ENCODE data around the gene SAE1.

The SAE1 gene

DNA sequence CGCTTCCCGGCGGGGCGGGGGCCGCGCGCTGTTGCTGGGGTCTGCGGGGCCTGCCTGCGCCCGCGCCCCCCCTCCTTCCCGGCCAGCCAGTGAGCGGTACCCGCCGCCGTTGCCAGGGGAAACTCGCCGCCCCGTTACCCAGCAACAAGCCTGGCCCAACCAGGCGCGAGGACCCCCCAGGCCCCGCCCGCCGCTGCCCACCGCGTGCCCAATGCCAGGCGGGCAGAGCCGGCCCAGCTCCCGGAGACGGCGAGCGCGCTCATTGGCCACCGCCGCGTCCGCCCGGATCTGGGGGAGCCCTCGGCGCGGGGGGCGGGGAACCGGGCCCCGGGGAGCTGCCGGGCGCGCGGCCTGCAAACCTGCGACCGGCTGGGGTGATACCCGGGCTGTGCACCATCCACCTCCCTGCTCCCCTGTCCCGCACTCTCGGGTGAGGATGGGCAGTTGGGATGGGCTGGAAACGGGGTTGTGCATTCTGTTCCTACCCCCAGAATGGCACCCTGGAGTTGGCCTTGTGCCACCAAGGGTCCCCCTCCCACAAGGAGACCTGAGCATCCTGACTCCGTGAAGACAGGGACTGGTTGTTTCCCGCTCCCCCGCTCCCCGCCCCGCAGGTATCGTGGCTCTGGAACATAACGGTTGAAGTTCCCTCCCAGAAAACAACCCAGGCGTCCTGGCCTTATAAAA lies 109.1 kb downstream of the SAE1 start:
- H3K27ac ChIP-seq, result no peak overlapping the region
- TF ChIP-seq, protein P1, sequence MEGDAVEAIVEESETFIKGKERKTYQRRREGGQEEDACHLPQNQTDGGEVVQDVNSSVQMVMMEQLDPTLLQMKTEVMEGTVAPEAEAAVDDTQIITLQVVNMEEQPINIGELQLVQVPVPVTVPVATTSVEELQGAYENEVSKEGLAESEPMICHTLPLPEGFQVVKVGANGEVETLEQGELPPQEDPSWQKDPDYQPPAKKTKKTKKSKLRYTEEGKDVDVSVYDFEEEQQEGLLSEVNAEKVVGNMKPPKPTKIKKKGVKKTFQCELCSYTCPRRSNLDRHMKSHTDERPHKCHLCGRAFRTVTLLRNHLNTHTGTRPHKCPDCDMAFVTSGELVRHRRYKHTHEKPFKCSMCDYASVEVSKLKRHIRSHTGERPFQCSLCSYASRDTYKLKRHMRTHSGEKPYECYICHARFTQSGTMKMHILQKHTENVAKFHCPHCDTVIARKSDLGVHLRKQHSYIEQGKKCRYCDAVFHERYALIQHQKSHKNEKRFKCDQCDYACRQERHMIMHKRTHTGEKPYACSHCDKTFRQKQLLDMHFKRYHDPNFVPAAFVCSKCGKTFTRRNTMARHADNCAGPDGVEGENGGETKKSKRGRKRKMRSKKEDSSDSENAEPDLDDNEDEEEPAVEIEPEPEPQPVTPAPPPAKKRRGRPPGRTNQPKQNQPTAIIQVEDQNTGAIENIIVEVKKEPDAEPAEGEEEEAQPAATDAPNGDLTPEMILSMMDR (conservative IDR thresholded peaks at IDR 0.05), result no peak

DNA sequence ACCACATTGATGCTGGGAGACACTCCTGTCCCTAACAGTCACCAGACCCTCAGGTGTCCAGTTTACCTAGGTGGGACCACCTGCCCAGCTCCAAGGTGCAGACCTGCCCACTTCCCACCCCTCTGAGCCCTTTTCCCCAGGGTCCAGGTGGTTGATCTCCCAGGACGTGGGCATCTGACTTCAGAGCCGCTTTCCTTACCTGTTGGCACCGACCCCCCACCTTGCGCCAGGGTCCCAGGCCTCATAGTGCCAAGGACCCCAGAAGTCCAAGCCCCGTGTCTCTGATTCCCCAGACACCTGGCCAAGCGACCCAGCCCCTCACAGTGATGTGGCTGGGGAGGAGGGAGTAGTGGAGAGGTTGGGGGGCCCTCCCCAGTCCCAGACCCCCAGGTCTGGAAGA lies 109.9 kb downstream of the SAE1 start:
- peak overlapping the region; percentile 21; the same call in 1 of the 2 replicates for H3K27ac ChIP-seq
- TF ChIP-seq, protein P1 (conservative IDR thresholded peaks at IDR 0.05), result no peak

DNA sequence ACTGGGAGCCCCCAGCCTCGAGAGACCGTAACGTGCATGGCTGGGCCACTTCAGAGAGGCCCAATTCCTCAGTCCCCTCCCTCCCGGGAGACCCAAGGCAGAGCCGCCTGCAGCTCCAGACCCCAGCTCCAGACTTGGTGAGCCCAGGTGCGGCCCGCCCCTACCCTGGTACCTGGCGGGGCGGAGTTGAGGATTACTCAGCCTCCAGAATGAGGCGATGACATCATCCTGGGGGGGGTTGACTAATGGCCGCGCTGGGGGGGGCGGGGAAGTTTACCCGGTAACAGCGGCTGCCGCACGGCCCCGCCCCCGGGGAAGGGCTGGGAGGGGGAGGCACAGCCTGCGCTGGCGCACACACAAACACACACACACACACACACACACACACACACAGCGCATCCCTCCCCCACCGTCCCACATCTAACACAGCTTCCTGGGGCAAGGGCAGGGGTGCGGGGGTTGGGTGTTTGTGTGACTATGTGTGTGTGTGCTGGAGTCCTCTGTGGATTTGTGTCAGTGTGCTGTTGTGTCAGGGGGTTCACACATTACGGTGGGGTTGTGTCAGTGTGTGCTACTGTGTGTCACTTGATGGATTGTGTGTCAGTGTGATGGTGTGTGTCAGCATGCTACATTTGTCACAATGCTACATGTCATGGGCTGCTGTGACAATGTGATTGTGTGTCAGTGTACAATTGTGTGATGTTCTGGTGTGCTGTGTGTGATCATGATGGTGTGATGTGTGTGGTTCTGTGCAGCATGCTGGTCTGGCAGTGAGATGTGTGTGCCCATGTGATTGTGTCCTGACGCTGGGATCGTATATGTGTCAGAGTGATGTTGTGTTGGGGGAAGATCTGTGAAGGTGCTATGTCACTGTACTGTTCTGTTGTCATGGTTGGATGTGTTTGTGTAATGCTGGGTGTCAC lies 110.6 kb downstream of the SAE1 start:
- H3K27ac ChIP-seq, result peak overlapping the region; percentile 21; the same call in 1 of the 2 replicates
- TF ChIP-seq, protein P1 (conservative IDR thresholded peaks at IDR 0.05), result no peak

DNA sequence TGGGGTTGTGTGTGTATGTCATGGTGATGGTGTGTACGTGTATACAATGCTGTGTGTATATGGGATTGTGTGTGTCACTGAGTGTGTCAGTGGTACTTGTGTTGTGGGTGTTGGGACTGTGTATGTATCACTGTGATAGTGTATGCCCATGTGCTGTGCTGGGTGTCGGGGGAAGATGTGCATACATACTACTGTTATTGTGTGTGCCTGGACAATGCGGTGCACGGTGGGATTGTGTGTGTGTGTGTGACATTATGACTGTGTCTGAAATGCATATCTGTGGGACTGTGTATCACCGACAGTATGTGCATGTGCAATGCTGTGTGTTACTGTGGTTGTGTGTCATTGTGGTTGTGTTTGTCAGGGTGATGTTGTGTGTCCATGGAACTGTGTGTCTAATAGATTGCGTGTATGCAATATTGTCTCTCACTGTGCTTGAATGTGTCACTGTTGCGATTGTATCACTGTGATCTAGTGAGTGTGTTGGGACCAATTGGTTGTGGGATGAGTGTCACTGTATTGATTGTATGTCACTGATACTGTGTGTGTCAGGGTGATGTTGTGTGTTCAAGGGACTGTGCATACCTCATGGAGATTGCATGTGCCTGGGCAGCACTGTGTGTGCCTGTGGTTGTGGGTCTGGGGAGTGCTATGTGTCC lies 111.4 kb downstream of the SAE1 start:
- TF ChIP-seq, protein P1 (conservative IDR thresholded peaks at IDR 0.05), result no peak
- H3K27ac ChIP-seq, result no peak overlapping the region

DNA sequence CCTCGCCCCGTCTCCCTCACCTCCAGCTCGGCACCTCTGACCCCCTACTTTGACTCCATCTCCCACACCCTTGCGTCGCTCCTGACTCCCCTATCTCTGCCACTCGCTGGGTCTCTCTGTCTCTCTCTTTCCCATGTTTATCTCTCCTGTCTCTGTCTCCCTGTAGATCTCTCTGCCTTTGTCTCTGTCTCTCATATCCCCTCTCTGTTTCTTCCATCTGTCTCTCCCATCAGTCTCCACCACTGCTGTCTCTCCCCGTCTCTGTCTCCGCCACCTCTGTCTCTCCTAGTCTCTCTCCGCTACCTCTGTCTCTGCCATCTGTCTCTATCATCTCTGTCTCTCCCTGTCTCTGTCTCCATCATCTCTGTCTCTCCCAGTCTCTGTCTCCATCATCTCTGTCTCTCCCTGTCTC lies 112.7 kb downstream of the SAE1 start:
- TF ChIP-seq, protein P1 (conservative IDR thresholded peaks at IDR 0.05), result no peak
- peak overlapping the region; percentile 55 for H3K27ac ChIP-seq

DNA sequence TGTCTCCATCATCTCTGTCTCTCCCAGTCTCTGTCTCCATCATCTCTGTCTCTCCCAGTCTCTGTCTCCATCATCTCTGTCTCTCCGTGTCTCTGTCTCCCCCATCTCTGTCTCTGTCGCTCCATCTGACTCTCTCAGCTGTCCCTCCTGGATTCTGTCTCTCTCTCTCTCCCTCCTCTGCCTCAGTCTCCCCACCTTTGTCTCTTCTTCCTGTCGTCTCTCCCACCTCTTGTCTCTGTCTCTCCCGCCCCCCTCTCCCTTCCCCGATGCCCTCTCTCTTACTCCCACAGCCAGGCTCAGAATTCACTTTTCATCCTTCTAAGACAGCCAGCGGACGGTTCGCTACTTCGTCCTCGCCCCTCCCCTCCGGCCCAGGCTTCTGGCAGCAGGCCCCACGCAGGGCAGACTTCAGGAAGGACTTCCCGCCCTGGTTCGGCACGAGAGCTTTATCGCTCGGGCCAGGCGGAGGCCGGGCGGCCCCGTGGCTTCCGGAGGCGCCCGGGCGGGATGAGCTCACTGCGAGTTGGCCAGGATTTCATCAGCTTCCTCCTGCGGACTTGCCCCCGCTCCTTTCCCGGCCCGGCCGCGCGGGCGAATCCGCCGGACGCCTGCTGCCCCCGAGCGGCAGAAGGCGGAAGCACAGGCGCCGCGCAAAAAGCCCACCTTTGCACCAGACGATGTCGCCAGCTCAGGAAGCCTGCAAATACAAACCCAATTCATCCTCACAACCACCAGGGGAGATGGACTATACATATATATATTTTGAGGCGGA lies 113.3 kb downstream of the SAE1 start:
- peak overlapping the region; percentile 55 for H3K27ac ChIP-seq
- TF ChIP-seq, protein P1 (conservative IDR thresholded peaks at IDR 0.05), result peak; percentile 99
